NCI-H128 (cell line): ENCODE measurements around the gene LYPD6B.

Experiments used
- DNase-seq: peaks from one replicate; lab custom pipeline; 2025; ENCODE audit not compliant: unreplicated experiment; lab: John Stamatoyannopoulos, UW

LYPD6B gene

DNA sequence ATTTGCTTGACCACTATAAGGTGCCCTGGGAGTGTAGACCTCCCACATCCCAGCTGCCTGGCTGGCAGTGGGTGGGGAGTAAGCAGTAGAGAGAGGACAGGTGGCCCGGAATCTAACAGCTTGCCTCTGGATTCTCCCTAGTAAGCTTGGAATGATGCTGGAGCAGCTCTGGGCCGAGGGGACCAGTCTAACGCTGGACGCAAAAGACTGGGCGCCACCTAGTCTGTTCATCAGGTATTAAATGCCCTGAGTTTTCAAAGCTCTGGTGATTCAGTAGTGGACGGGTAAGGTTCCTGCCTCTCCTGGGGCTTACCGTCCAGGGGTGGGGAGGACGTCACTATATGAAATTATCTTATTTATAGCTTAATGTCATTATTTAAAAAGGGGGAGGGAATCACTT is 648 bp upstream of the LYPD6B start:
- DNase-seq = no peak

GRCh38 chr2:149039213-149039724 is 770 bp downstream of the LYPD6B start:
- DNase-seq = no peak

DNA sequence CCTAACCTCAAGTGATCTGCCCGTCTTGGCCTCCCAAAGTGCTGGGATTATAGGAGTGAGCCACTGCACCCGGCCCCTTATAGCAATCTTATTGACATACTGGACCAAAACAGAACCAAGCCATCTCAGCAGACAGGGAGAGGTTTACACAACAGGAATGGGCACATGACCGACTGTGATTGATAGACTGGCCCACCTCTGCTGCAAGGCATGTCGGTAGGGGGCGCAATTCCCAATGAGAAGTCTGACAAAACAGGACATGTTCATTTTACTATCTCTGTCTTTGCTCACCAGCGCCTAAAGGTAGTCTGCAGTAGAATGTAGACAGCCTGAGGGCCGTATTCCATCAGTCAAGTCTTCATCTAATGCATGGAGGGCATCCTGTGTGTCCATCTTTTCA is 2.0 kb downstream of the LYPD6B start:
- DNase-seq = no peak

- no peak for DNase-seq
These were observed 3.0 kb downstream of the LYPD6B start for GRCh38 chr2:149041482-149041881.

GRCh38 chr2:149042881-149043280 is 4.4 kb downstream of the LYPD6B start:
- DNase-seq = no peak

DNA sequence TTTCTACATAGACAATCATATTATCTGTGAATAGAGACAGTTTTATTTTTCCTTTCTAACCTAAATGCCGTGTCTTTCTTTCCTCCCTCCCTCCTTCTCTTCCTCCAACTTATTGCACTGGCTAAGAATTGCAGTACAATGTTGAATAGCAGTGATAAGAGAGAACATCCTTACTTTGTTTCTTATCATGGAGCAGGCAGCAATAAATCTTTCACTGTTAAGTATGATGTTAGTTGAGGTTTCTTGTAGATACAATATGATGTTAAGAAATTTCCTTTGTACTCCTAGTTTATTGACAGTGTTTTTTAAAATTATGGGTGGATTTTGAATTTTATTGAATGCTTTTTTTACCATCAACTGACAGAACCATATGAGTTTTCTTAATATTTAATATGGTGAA is 6.0 kb downstream of the LYPD6B start:
- DNase-seq = no peak

GRCh38 chr2:149047118-149047517 is 8.6 kb downstream of the LYPD6B start:
- DNase-seq = no peak

GRCh38 chr2:149049142-149049541 is 10.6 kb downstream of the LYPD6B start:
- DNase-seq = no peak

- no peak for DNase-seq
These were observed 11.7 kb downstream of the LYPD6B start for GRCh38 chr2:149050188-149050587.

GRCh38 chr2:149055751-149056150 is 17.3 kb downstream of the LYPD6B start:
- no peak for DNase-seq

- DNase-seq = no peak
These were observed 18.2 kb downstream of the LYPD6B start for GRCh38 chr2:149056541-149057255.

GRCh38 chr2:149057401-149057800 is 18.9 kb downstream of the LYPD6B start:
- no peak for DNase-seq

DNA sequence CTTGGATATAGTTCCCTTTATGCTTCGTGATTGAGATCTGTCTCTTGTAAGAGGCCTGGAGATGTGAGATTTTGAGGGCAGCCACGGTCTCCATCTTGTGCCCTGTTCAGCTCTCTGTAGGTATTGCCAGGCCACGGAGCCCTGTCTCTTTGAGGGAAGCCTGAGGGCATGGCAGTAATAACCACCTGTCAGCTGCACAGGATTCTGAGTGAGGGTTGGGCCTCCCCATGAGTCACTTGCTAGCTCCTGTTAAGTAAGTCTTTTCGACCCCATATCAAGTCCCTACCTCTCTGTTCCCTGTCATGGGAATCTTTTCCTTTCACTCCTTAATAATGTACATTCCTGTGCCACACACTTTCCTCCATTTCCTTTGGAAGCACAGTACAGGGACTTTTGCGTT is 20.4 kb downstream of the LYPD6B start:
- no peak for DNase-seq

DNA sequence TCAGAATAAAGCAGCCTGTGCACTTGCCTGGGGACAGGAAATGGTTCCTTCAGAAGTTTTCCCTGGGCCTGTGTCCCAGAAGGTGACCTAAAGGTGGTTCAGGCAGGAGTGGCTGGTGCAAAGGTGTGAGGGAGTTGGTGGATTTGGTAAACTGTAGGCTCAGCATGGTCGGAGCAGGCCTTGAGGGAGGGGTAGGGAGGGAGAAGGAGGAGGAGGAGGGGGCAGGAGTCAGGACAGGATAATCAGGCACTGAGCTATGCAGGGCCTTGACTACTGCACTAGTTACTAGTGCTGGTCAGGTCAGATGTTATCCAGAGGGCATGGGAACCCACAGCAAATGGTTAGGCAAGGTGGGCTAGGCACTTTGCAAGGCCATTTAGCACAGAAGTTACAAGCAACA is 21.3 kb downstream of the LYPD6B start:
- no peak for DNase-seq

DNA sequence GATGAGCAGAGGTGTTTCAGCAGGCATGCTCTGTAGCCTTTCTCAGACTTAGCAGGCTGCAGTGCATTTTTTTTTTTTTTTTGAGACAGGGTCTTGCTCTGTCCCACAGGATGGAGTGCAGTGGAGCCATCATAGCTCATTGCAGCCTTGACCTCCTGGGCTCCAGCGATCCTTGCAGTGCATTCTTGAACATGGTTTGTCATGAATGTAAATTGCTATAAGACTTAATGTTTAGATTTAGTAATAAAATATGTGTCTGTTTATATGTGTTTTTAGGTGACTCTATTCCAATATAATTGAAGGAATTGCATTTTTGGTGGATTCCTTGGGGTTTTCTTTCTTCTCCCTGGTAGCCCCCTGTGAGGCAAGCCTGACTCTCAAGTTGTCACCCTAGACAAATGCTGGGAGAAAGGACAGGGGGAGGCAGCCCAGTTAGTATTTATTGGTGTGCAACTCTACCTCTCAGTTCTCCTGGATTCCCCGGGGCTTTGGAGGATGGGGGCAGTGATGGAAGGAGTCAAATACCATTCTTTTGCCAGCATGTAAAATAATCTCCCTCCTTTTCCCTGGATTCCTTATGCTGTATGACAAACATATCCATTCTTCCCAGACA is 22.7 kb downstream of the LYPD6B start:
- no peak for DNase-seq

DNA sequence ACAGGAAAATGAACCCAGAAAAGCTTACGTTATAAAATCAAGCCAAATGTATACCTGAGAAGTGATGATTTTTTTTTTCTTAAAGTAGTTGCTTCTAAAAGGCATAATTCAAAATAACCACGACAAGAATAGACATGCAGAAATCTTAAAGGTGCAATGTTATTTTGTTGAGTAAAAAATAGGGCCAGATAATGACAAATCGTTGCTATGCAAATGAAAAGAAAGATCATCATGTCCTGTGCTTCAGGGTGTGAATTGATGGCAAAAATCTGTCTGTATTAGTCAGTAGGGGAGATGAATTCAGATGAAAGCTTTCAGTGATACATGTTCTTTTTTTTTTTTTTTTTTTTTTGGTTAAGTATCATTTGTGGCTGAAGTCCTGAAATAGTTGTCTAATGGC is 24.0 kb downstream of the LYPD6B start:
- no peak for DNase-seq

- DNase-seq = no peak
These were observed 24.7 kb downstream of the LYPD6B start for GRCh38 chr2:149063177-149063576.

GRCh38 chr2:149064365-149064841 is 25.9 kb downstream of the LYPD6B start:
- no peak for DNase-seq

- DNase-seq = no peak
These were observed 26.5 kb downstream of the LYPD6B start for GRCh38 chr2:149064856-149065630.

- DNase-seq = no peak
These were observed 29.9 kb downstream of the LYPD6B start for GRCh38 chr2:149068225-149068995.
